NT2/D1 (cell line): ENCODE data around the gene SCAF8.

Experiments used
- SUZ12 ChIP-seq: IDR thresholded peaks from 2 replicates; pipeline ENCODE4 v1.6.1; 2011; ENCODE audit not compliant: insufficient read length, insufficient read depth; ENCODE audit errors: extremely low read depth
- YY1 ChIP-seq: IDR thresholded peaks from 2 replicates; pipeline ENCODE4 v1.6.1; 2011; ENCODE audit not compliant: insufficient read length, insufficient read depth
- ZNF274 ChIP-seq: IDR thresholded peaks from 2 replicates; pipeline ENCODE4 v1.6.1; 2011; ENCODE audit warnings: mild to moderate bottlenecking, low read depth, low read length

GRCh38 chr6:154814063-154814462 lies 80.8 kb downstream of the SCAF8 start:
- TF ChIP-seq YY1 (no peak), SUZ12 (no peak), ZNF274 (no peak)
